Measurements from ENCODE around the gene PRKCH.

Gene PRKCH

DNA sequence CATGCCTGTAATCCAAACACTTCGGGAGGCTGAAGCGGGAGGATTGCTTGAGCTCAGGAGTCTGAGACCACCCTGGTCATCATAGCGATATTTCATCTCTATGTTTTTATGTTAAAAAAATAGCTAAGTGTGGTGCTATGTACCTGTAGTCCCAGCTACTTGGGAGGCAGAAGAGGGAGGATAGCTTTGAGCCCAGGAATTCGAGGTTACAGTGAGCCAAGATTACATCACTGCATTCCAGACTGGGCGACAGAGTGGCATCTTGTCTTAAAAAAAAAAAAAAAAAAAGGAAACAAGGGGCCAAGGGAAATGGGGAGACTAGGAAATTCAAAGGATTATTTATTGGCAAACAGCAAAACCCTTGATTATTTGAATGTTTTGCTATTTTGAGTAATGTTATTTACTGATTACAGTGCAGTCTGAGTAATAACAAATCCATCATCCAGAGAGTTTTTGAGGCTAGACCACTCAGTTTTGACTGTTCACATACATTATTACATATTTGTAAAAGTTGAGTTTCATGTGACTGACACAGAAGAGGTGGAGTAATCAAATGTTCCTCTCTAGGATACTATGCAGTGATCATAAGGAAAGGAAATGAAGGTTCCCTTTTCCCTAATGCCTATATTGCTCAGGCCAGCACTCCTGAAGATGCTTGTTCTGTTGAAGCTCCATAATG, 40.8 kb downstream of the PRKCH start:
- TF ChIP-seq, protein P1, sequence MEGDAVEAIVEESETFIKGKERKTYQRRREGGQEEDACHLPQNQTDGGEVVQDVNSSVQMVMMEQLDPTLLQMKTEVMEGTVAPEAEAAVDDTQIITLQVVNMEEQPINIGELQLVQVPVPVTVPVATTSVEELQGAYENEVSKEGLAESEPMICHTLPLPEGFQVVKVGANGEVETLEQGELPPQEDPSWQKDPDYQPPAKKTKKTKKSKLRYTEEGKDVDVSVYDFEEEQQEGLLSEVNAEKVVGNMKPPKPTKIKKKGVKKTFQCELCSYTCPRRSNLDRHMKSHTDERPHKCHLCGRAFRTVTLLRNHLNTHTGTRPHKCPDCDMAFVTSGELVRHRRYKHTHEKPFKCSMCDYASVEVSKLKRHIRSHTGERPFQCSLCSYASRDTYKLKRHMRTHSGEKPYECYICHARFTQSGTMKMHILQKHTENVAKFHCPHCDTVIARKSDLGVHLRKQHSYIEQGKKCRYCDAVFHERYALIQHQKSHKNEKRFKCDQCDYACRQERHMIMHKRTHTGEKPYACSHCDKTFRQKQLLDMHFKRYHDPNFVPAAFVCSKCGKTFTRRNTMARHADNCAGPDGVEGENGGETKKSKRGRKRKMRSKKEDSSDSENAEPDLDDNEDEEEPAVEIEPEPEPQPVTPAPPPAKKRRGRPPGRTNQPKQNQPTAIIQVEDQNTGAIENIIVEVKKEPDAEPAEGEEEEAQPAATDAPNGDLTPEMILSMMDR (IDR thresholded peaks at IDR 0.05; ENCODE audit: low read depth, low read length), result no peak
- H3K4me3 ChIP-seq (ENCODE audit: low read depth, low read length), result no peak overlapping the region

- H3K4me3 ChIP-seq (ENCODE audit: low read depth, low read length), result no peak overlapping the region
- TF ChIP-seq, protein P1 (IDR thresholded peaks at IDR 0.05; ENCODE audit: low read depth, low read length), result no peak
Observed at GRCh38 chr14:61364243-61364642, 42.9 kb downstream of the PRKCH start.

DNA sequence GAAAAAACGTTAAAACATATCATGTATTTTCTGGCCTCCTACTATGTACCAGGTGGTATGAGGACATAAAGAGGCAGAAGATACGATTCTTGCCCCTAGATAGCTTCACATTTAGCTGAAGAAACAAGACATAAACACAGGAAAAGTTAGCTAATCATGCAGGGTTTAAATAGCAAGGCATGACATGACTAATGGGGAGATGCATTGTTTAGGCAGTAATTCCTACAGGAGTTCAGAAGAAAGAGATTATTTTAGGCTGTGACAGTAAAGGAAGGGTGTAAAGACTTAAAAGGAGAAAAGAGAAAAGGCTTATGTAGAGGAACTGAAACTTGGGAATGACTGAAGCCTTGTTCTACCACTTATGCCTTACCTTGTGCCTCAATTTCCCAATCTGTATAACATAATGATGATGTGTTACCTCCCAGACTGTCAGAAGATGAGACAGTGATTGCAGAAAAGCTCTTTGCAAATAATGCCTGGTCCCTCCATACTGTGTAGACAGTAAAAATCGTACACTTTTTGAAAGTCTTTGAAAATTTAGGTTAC, 44.4 kb downstream of the PRKCH start:
- H3K4me3 ChIP-seq (ENCODE audit: low read depth, low read length), result no peak overlapping the region
- TF ChIP-seq, protein P1 (IDR thresholded peaks at IDR 0.05; ENCODE audit: low read depth, low read length), result no peak

- TF ChIP-seq, protein P1 (IDR thresholded peaks at IDR 0.05; ENCODE audit: low read depth, low read length), result no peak
- no peak overlapping the region for H3K4me3 ChIP-seq (ENCODE audit: low read depth, low read length)
Observed at GRCh38 chr14:61368114-61368710, 46.8 kb downstream of the PRKCH start.

GRCh38 chr14:61368781-61369453, 47.5 kb downstream of the PRKCH start:
- TF ChIP-seq, protein P1 (IDR thresholded peaks at IDR 0.05; ENCODE audit: low read depth, low read length), result no peak
- no peak overlapping the region for H3K4me3 ChIP-seq (ENCODE audit: low read depth, low read length)

DNA sequence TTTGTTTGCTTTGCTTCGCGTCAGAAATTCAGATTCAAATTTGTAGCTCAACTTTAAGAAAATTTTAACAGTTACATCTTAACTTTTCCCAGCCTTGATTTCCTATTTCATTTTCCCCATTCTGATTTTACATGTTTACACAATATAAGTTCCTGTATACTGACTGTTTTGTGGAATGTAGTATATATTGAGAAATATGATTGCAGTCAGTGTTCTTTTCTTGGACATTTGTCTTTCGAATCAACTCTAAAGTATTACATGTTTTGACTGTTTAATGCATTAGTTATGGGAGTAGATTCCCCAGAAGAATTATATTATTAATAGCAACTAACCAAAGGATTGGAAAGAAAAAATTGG, 48.1 kb downstream of the PRKCH start:
- H3K4me3 ChIP-seq (ENCODE audit: low read depth, low read length), result no peak overlapping the region
- TF ChIP-seq, protein P1 (IDR thresholded peaks at IDR 0.05; ENCODE audit: low read depth, low read length), result no peak

DNA sequence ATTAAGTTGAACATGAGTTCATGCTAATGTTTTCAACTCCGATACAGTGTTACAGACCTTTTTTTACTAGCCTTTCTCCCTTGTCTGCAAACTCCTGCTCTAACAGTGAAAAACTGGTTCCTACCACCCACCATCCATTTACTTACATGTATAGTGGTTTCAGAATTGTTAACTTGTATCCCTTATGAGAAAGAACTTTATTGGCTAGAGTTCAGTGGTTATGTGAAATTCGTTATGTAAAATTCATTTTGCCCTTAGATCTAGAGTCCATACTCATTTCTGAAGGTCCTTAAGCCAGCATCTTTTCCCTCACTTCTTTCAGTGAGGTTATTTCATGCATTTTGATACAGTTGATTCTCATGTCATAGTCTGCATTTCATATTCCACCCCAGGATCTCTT, 51.0 kb downstream of the PRKCH start:
- no peak overlapping the region for H3K4me3 ChIP-seq (ENCODE audit: low read depth, low read length)
- TF ChIP-seq, protein P1 (IDR thresholded peaks at IDR 0.05; ENCODE audit: low read depth, low read length), result no peak

Data from WI38 (cell line).